Left colon (tissue), 2 donors: ENCODE measurements around the gene UNC50. TPM values are rescaled to one million over a fixed set of nuclear protein-coding genes. Genes with fewer than 3 reads are reported as not detected.
"Not testable (repeated sequence)": the region's sequence is repeated elsewhere in the genome, so short reads cannot be mapped to it uniquely, and the experiment has no call there.

Experiments used
- ATAC-seq: fragments of 200-7000 bp; cut with Tn5 transposase; one replicate; pipeline ENCODE4 v1.9.1; 2020; ENCODE audit warnings: mild to moderate bottlenecking, moderate library complexity
- DNase-seq, 2 donors: peaks; one replicate each; pipeline ENCODE4 v3.0.0-alpha.2; 2020
- intact Hi-C, 2 donors: fragments of 100-400 bp; cut with DNase I in 1 of 2; cut with micrococcal nuclease in 1 of 2; formaldehyde crosslinking; loops; one replicate each; pipeline versions ENCODE4 v1.11.2 to v1.14.0; 2022; cut with DNase I, micrococcal nuclease
- total RNA-seq, 2 donors: library from RNA; stranded (reverse); fragmentation: NEBNext Ultra II Directional; extraction: Animal tissue kit (Norgen Biotek cat#: 25700); gene quantifications; one replicate each; pipeline ENCODE4 v1.2.1, GENCODE V29; 2021
- donor health status: DM: no; HTN: no; CAD: no.
- donor health status: DM: yes; HTN: yes; CAD: no.

UNC50 gene
- total RNA-seq, 2 donors from 2014 or later, result 33.0 to 36.5 TPM

DNA sequence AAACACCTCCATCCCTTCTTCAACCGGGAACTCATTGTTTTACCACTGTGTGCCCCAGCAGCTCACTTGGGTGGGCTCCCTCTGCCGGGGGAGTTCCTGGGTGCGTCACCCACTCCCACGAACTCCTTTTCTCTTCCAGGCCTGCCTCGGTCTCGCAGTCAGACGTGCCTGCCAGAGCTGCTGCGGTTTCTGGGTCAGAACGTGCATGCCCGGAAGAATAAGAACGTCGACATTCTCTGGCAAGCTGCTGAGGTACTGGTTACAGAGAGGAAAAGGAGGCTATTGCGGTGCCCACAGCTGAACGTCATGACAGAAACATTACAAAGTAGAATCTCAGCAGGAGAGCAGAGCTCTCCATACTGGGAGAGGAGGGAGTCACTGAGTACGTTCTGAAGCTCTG is 35.7 kb upstream of the UNC50 start:
- ATAC-seq, result no peak
- no peak for DNase-seq
- intact Hi-C loops, result no loop called here

DNA sequence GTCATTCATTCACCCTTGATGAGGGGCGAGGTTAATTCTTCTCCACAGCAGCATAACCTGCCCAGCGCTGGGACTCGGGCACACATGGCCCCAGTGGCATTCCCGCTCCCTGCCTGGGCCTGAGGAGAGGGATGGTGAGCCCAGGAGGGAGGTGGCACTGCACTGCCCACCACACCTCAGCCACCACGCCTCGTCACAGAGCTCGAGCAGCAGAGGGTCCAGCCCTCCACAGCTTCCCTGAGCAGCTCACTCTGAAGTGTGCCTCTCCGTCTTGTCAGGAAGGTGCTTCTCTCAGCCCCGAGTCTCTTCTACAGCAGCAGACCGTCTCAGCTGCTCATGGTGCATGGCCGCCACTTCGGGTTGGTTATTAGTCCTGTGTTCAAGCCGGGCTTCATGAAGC is 35.0 kb upstream of the UNC50 start:
- no peak for DNase-seq
- intact Hi-C loops, result no loop called here
- ATAC-seq, result no peak

GRCh38 chr2:98576666-98577312 is 31.6 kb upstream of the UNC50 start:
- no peak for ATAC-seq
- intact Hi-C loops, result no loop called here
- no peak for DNase-seq

DNA sequence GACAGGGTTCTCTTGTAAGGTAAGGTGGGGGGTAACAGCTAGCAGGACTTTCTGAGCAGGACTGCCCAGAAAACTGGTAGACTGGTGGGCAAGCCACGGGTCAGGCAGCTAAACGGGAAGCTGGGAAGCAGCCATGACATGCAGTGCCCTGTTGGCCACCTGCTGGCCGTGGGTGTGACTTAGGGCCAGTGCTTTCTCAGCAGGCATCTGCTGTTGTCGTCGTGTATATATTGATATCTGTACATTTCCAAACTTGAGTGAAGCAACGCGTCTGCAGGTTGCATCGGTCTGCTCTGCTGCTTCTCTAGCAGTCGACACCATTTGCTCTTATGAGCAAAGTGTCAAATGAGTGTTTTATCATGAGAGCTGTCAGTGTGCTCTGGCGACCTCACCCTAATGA is 31.1 kb upstream of the UNC50 start:
- ATAC-seq, result no peak
- intact Hi-C loops, result no loop called here
- DNase-seq, result no peak

DNA sequence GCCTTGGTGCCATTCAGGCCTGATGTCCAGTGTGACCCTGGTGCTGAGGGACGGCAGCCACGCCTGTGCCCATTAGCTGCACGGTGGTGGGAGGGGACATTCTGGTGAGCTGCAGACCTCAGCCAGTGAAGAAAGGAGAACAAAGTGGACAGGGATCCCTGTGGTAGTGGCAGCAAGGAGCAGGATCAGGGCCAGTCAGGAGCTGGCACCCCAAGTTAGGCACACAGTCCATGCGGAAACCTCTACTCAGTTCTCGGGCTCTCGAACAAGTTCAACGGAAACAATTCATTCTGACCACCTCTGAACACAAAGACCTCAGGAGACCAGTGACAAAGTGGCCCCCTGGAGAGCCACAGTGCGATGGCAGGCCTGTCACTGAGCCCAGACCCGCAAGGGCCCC is 30.2 kb upstream of the UNC50 start:
- ATAC-seq, result no peak
- intact Hi-C loops, result no loop called here
- no peak for DNase-seq

DNA sequence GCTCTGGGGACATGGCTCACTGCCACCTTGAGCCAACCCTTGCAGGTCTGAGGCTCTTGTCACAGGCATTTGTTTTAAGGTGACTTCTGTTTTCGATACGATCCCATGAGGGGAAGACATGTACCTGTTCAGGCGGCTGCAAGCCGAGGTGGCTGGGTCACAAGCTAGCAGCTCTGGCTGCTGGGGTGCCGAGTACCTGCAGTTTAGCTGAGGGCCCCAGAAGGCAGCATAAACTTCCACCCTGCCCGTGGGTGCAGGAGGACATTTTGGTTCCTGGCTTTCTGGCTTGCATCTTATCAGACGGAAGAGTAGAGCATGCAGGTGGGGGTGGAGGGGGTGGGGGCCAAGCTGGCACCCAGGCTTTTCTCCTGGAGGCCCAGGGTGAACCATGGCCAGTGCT is 28.5 kb upstream of the UNC50 start:
- intact Hi-C loops, result no loop called here
- ATAC-seq (no peak), DNase-seq (no peak)

DNA sequence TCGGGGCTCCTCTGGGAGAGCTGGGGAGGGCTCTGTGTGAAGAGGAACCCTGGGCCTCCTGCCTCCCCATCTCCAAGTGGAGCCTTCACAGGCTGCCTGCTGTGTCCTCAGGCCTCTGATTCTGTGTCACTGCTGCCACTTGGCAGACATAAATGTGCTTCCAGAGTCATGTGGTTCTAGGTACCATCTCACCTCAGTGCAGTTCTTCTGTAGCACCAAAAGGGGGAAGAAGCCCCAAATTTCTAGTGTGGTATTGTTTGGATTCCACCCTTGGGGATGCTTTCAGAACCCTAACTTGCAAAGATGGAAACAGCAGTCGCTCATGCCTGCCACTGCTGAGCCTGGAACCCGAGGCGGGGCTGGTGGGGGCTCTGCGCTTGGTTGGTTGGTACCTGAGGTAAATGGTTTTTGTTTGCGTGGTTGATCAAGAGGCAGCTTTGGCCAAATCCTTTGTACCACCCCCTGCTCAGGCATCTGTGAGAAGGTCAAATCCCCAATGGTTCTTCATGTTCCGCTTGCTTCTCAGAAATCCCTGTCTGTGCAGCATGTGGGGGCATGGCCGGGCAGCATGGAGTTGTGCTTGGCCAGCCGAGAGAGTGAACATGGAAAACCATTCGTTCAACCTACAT is 27.6 kb upstream of the UNC50 start:
- ATAC-seq, result no peak
- intact Hi-C loops, result no loop called here
- DNase-seq, result no peak

DNA sequence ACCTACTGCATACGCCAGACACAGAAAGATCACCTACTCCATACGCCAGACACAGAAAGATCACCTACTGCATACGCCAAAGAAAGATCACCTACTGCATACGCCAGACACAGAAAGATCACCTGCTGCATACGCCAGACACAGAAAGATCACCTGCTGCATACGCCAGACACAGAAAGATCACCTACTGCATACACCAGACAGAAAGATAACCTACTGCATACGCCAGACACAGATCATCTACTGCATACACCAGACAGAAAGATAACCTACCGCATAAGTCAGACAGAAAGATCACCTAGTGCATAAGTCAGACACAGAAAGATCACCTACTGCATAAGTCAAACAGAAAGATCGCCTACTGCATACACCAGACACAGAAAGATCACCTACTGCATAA is 25.9 kb upstream of the UNC50 start:
- no peak for DNase-seq
- ATAC-seq, result no peak

GRCh38 chr2:98583276-98583675 is 25.1 kb upstream of the UNC50 start:
- DNase-seq (no peak), ATAC-seq (peak; percentile 34)
- intact Hi-C loops, result no loop called here

More for the DNA sequence above, 25.9 kb upstream of the UNC50 start:
- intact Hi-C loops, result no loop called here

DNA sequence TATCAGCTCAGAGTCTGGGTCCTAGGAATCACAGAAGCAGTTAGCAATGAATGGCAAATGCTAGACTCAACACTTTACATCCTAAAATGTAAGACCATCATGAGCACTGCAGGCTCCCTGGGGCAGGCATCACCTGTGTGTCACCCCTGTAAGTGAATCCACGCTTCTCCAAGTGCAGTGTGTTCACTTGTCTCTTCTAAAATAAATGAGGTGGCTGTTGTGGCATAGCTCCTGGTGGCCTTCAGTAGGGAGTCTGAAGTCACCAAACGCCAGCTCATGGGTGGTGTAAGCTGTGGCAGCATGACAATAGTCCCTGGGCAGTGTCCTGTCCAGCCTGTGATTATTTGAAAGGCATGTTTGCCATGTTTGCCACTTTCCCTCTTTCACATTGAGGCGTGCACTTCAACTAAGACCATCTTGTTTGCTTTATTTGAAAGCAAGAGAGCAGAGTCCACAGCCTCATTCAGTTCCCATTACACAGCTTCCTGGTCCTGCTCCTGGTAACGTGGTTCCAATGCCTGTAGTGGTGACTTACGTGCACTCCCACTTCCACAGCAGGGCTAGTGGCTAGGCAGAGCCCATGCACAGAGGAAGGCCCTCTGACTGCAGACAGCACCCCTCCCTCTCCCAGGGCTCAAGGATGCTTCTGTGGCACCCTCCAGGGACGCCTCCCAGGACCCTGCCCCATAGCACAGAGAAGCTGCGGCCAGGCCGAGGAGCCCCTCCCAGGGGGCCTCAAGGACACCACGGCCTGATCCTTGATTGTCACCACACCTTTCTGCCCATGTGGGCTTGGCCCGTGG is 24.4 kb upstream of the UNC50 start:
- no peak for DNase-seq
- intact Hi-C loops, result no loop called here

GRCh38 chr2:98585386-98585785 is 23.0 kb upstream of the UNC50 start:
- intact Hi-C loops, result no loop called here
- ATAC-seq, result no peak

More for the DNA sequence above, 24.4 kb upstream of the UNC50 start:
- ATAC-seq, result peak; percentile 99

DNA sequence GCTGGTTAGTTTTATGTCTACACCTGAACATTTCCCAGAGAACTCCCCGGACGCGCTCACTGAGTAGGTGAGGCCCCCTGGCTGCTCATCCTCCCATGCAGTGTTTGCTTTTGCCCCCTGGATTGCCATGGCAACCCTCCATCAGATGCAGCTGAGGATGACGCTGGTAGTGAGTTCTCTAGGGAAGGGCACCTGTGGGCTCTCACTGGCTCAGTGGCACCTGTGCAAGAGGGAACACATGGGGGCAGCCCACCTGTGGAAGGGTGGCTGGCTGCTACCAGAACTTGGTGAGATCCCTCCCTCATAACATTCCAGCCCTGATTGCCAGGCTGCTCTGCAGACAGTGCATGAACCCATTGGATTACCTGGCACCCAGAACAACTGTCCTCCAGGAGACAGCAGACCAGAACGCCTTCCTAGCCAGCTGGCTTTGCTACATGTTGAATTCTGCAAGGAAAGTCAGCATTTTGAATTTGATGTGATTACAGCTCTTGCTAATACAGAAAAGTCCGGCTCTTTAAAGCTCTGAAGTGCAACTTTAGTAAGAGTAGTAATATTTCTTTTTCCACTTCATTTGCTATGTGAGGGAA is 21.7 kb upstream of the UNC50 start:
- no peak for ATAC-seq
- no peak for DNase-seq
- intact Hi-C loops, result no loop called here

More at GRCh38 chr2:98585386-98585785, 23.0 kb upstream of the UNC50 start:
- no peak for DNase-seq

GRCh38 chr2:98588880-98589431 is 19.4 kb upstream of the UNC50 start:
- no peak for DNase-seq
- intact Hi-C loops, result no loop called here

GRCh38 chr2:98589489-98589888 is 18.9 kb upstream of the UNC50 start:
- DNase-seq, result no peak
- intact Hi-C loops, result no loop called here
- ATAC-seq, result no peak

More at GRCh38 chr2:98588880-98589431, 19.4 kb upstream of the UNC50 start:
- ATAC-seq, result no peak

GRCh38 chr2:98592565-98592964 is 15.8 kb upstream of the UNC50 start:
- no peak for DNase-seq
- intact Hi-C loops, result no loop called here
- ATAC-seq, result peak; percentile 7

GRCh38 chr2:98594665-98595064 is 13.7 kb upstream of the UNC50 start:
- intact Hi-C loops, DNase-seq, ATAC-seq: not testable (repeated sequence)

DNA sequence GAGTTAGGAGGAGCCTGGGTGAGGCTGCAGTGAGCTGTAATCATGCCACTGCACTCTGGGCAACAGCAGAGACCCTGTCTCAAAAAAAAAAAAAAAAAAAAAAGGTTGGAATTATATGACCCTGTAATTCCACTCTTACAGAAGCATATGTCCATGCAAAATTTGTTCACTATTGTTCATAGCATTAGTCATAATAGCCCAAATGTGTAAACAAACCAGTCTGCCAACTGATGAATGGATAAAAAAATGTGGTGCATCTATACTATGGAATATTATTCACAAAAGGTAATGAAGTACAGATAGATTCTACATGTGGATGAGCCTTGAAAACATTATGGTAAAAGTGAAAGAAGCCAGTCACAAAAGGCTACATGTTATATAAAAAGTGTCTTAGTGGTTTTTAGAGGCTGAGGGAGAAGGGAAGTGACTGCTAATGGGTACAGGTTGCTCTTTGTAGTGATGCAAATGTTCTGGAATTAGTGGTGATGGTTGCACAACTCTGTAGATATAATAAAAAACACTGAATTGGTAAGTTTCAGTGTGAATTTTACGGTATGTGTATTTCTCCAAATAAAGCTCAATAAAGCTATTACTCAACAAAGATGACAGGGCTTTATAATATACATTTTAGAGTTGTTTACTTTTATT is 9.5 kb upstream of the UNC50 start:
- intact Hi-C loops, result no loop called here
- ATAC-seq (no peak), DNase-seq (no peak)

GRCh38 chr2:98601532-98602132 is 6.8 kb upstream of the UNC50 start:
- ATAC-seq (peak; percentile 89), DNase-seq (no peak)
- intact Hi-C loops, result no loop called here

DNA sequence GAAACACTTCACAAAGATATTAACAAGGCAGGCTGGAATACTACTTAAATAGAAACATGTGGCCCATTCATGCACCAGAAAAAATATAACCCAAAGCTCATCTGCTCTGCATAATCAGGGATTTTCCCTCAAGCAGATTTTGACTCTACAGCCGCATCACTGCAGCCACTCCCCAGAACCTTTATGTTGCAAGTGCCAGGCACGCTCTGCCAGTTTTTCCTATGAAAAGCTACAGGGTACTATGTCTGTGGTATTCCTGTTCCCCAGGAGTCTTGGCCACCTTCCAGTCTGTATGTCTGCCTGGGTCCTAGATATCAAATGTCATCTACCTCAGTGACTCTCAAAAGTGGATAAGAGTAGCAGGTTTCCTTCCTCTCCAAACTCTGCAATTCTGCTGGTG is 3.8 kb upstream of the UNC50 start:
- ATAC-seq, result no peak
- intact Hi-C loops, result no loop called here
- DNase-seq, result no peak
